VCaP (cell line): ENCODE data around the gene ZNF597.

ENCODE experiments used
- H3K27ac ChIP-seq: fragments of 450-650 bp; 2 replicates; pipeline ENCODE4 v1.5.1; 2017
- CTCF ChIP-seq: fragments of 450-650 bp; conservative IDR thresholded peaks from 2 replicates; pipeline ENCODE4 v1.5.1; 2017; ENCODE audit warnings: mild to moderate bottlenecking, moderate library complexity

The ZNF597 gene

GRCh38 chr16:3388325-3388724 lies 55.0 kb downstream of the ZNF597 start:
- TF ChIP-seq CTCF, result no peak

GRCh38 chr16:3383045-3383448 lies 60.3 kb downstream of the ZNF597 start:
- no peak for TF ChIP-seq CTCF

More at GRCh38 chr16:3388325-3388724, 55.0 kb downstream of the ZNF597 start:
- H3K27ac ChIP-seq, result no peak overlapping the region

More at GRCh38 chr16:3383045-3383448, 60.3 kb downstream of the ZNF597 start:
- no peak overlapping the region for H3K27ac ChIP-seq
